HEK293T (cell line): ENCODE data around the gene TMEM184B.

Experiments
- ELF4 ChIP-seq: fragments of 450-650 bp; IDR thresholded peaks from 2 replicates; pipeline ENCODE4 v1.6.1; 2017; ENCODE audit warnings: antibody characterized with exemption
- FOXK2 ChIP-seq: fragments of 450-650 bp; IDR thresholded peaks from 2 replicates; pipeline ENCODE4 v1.6.1; 2016; ENCODE audit warnings: mild to moderate bottlenecking
- HDGF ChIP-seq: fragments of 450-650 bp; IDR thresholded peaks from 2 replicates; pipeline ENCODE4 v1.6.1; 2017; ENCODE audit warnings: antibody characterized with exemption, borderline replicate concordance
- LEF1 ChIP-seq: fragments of 450-650 bp; IDR thresholded peaks from 2 replicates; pipeline ENCODE4 v1.6.1; 2017; ENCODE audit warnings: mild to moderate bottlenecking, borderline replicate concordance
- SUZ12 ChIP-seq: fragments of 450-650 bp; IDR thresholded peaks from 2 replicates; pipeline ENCODE4 v1.6.1; 2016; ENCODE audit warnings: mild to moderate bottlenecking
- TARDBP ChIP-seq: fragments of 450-650 bp; IDR thresholded peaks from 2 replicates; pipeline ENCODE4 v1.6.1; 2016

- TF ChIP-seq TARDBP (no peak), ELF4 (no peak), SUZ12 (no peak), FOXK2 (no peak), HDGF (no peak), LEF1 (no peak)
Measured at GRCh38 chr22:38233427-38233826, 39.4 kb downstream of the TMEM184B start.
